HCT116 (cell line): ENCODE measurements around the gene WSB2. TPM values are rescaled to one million over a fixed set of nuclear protein-coding genes. Genes with fewer than 3 reads are reported as not detected.

Source experiments
- ATAC-seq: fragments of 200-7000 bp; cut with Tn5 transposase; 2 replicates; pipeline ENCODE4 v1.9.1; 2020; ENCODE audit warnings: mild to moderate bottlenecking, moderate library complexity
- BruUV-seq: library from RNA; stranded (reverse); fragments of 400-500 nt; replicated peaks from 2 replicates; lab custom pipeline; 2021; lab: Mats Ljungman, UMichigan
- CTCF ChIA-PET: fragments of 300-600 bp; sonication (Branson Sonifier 250); formaldehyde crosslinking; loops from one replicate; lab custom pipeline; 2021; ENCODE audit warnings: antibody characterized with exemption; lab: Charles Lee
- POLR2A ChIA-PET: fragments of 300-600, 350-600 bp; sonication (Branson Sonifier 250); formaldehyde crosslinking; loops from one replicate; lab custom pipeline; 2021; ENCODE audit warnings: antibody characterized with exemption; lab: Charles Lee
- RAD21 ChIA-PET, 2 experiments: fragments of 300-600 bp; sonication (Branson Sonifier 250); formaldehyde crosslinking; loops; one replicate each; lab custom pipeline; 2023; ENCODE audit warnings: low total read pairs in 2 of 2; ENCODE audit not compliant: uncharacterized antibody in 2 of 2, unreplicated experiment in 2 of 2, low non-redundant PET in 1 of 2; lab: Charles Lee
- DNase-seq: peaks from one replicate; pipeline ENCODE4 v3.0.0-alpha.2; 2010; ENCODE audit warnings: low read depth, low spot score
- H2AFZ ChIP-seq: fragments of 200-600 bp; shearing (Covaris generic), sonication (generic); 2 replicates; pipeline ENCODE4 v1.6.1; 2017; ENCODE audit warnings: low read depth, mixed run types, mixed read lengths, antibody characterized with exemption, low read length; ENCODE audit not compliant: poor library complexity, severe bottlenecking
- H3K27ac ChIP-seq: 2 replicates; pipeline ENCODE4 v1.5.1; 2012; ENCODE audit warnings: low read depth, low read length
- H3K27me3 ChIP-seq: fragments of 200-600 bp; sonication (generic); 2 replicates; pipeline ENCODE4 v1.6.1; 2016; ENCODE audit warnings: mixed run types, low read length, mixed read lengths; ENCODE audit not compliant: insufficient read depth
- H3K36me3 ChIP-seq, 2 experiments: fragments of 200-500 bp in 1 of 2; fragments of 200-600 bp in 1 of 2; sonication (Bioruptor generic) in 1 of 2; sonication (generic) in 1 of 2; 2 replicates each; pipeline versions ENCODE4 v1.5.1 to v1.6.1; 2014 to 2016; ENCODE audit warnings: low read length in 2 of 2, inconsistent platforms in 1 of 2, mixed read lengths in 1 of 2, mixed run types in 1 of 2; ENCODE audit not compliant: insufficient read depth in 2 of 2, control insufficient read depth in 1 of 2
- H3K4me1 ChIP-seq, 2 experiments: fragments of 200-600 bp in 1 of 2; sonication (generic) in 1 of 2; 2 replicates each; pipeline versions ENCODE4 v1.5.1 to v1.6.1; 2012 to 2017; ENCODE audit warnings: low read length in 2 of 2, inconsistent platforms in 1 of 2, mild to moderate bottlenecking in 1 of 2, mixed read lengths in 1 of 2, mixed run types in 1 of 2, moderate library complexity in 1 of 2; ENCODE audit not compliant: insufficient read depth in 2 of 2, control insufficient read depth in 1 of 2
- H3K4me2 ChIP-seq: fragments of 200-600 bp; sonication (generic); 2 replicates; pipeline ENCODE4 v1.6.1; 2017; ENCODE audit warnings: mixed run types, low read length, mixed read lengths
- H3K4me3 ChIP-seq, 2 experiments: fragments of 200-600 bp in 1 of 2; sonication (generic) in 1 of 2; replicated peaks in 1 of 2; 2 replicates each; pipeline ENCODE4 v1.5.1; 2011 to 2016; ENCODE audit warnings: low read length in 2 of 2, control low read depth in 1 of 2, low read depth in 1 of 2, mild to moderate bottlenecking in 1 of 2, mixed read lengths in 1 of 2, mixed run types in 1 of 2
- H3K79me2 ChIP-seq: fragments of 200-600 bp; sonication (generic); 2 replicates; pipeline ENCODE4 v1.6.1; 2017; ENCODE audit warnings: mild to moderate bottlenecking, mixed run types, low read length, moderate library complexity, mixed read lengths; ENCODE audit not compliant: insufficient read depth
- H3K9ac ChIP-seq: fragments of 200-600 bp; sonication (generic); 2 replicates; pipeline ENCODE4 v1.6.1; 2016; ENCODE audit warnings: low read length, mixed read lengths
- H3K9me2 ChIP-seq: fragments of 200-600 bp; sonication (generic), shearing (Covaris generic); 2 replicates; pipeline ENCODE4 v1.6.1; 2017; ENCODE audit warnings: mixed run types, mild to moderate bottlenecking, moderate library complexity; ENCODE audit not compliant: insufficient read depth
- H3K9me3 ChIP-seq, 2 experiments: fragments of 200-500 bp in 1 of 2; fragments of 200-600 bp in 1 of 2; sonication (Bioruptor generic) in 1 of 2; sonication (generic) in 1 of 2; 2 replicates each; pipeline ENCODE4 v1.6.1; 2014 to 2017; ENCODE audit warnings: low read length in 2 of 2, mixed read lengths in 2 of 2, inconsistent platforms in 1 of 2, low read depth in 1 of 2, mild to moderate bottlenecking in 1 of 2, mixed run types in 1 of 2, moderate library complexity in 1 of 2; ENCODE audit not compliant: control insufficient read depth in 1 of 2, insufficient read depth in 1 of 2
- H4K20me1 ChIP-seq: fragments of 200-600 bp; sonication (generic), shearing (Covaris generic); 2 replicates; pipeline ENCODE4 v1.6.1; 2017; ENCODE audit warnings: mixed run types, mild to moderate bottlenecking, moderate library complexity; ENCODE audit not compliant: insufficient read depth
- CBX3 ChIP-seq: IDR thresholded peaks from 2 replicates; pipeline ENCODE4 v1.6.1; 2012; ENCODE audit warnings: low read depth
- EGR1 ChIP-seq: IDR thresholded peaks from 2 replicates; pipeline ENCODE4 v1.6.1; 2012; ENCODE audit warnings: low read depth
- ELF1 ChIP-seq: IDR thresholded peaks from 2 replicates; pipeline ENCODE4 v1.6.1; 2012; ENCODE audit warnings: low read depth, borderline replicate concordance
- EZH2 ChIP-seq: fragments of 200-600 bp; sonication (generic); IDR thresholded peaks from 2 replicates; pipeline ENCODE4 v1.6.1; 2017; ENCODE audit warnings: antibody characterized with exemption, mixed run types
- EZH2phosphoT487 ChIP-seq: fragments of 200-600 bp; IDR thresholded peaks from 2 replicates; pipeline ENCODE4 v1.6.1; 2018; ENCODE audit warnings: antibody characterized with exemption, borderline replicate concordance
- FOSL1 ChIP-seq: IDR thresholded peaks from 2 replicates; pipeline ENCODE4 v1.6.1; 2012; ENCODE audit warnings: low read depth
- MAX ChIP-seq: IDR thresholded peaks from 2 replicates; pipeline ENCODE4 v1.6.1; 2012
- POLR2A ChIP-seq: IDR thresholded peaks from 2 replicates; pipeline ENCODE4 v1.7.0; 2011; ENCODE audit warnings: borderline replicate concordance; ENCODE audit not compliant: insufficient read depth, insufficient read length; ENCODE audit errors: extremely low read depth
- REST ChIP-seq: IDR thresholded peaks from 2 replicates; pipeline ENCODE4 v1.6.1; 2012; ENCODE audit warnings: low read depth
- SRF ChIP-seq: IDR thresholded peaks from 2 replicates; pipeline ENCODE4 v1.6.1; 2012; ENCODE audit warnings: low read depth
- ZBTB33 ChIP-seq: IDR thresholded peaks from 2 replicates; pipeline ENCODE4 v1.6.1; 2011; ENCODE audit warnings: mild to moderate bottlenecking, low read length, moderate library complexity; ENCODE audit not compliant: insufficient replicate concordance; ENCODE audit errors: extremely low read depth
- intact Hi-C: fragments of 100-400 bp; cut with micrococcal nuclease; formaldehyde crosslinking; loops from 2 replicates; pipeline ENCODE4 v1.10.0; 2022
- total RNA-seq: library from RNA; stranded (reverse); gene quantifications from one replicate; pipeline ENCODE4 v1.2.1, GENCODE V29; 2021; ENCODE audit not compliant: unreplicated experiment

Gene WSB2
- total RNA-seq, 1 experiment from 2014 or later, result 97.0 TPM

- peaks cover 28 to 47% of the 10 kb centered on the region in 2 experiments; a peak in 3 of 4 replicates for H3K36me3 ChIP-seq
- peak overlapping the region; percentile 90 for H3K9ac ChIP-seq
- peak overlapping the region; percentile 86 for H3K4me2 ChIP-seq
- ChIA-PET CTCF (no interaction called here), RAD21 (no interaction called here), POLR2A (interaction anchor here (0.8 to 1.9 kb wide), 2 partner anchors 17 to 31 kb away, joined by 4 to 8 read pairs; no protein-coding TSS in a partner anchor)
- intact Hi-C loops, result loop anchor here (2.0 kb wide), 1 partner anchor 31 kb away; no protein-coding TSS in a partner anchor
- H2AFZ ChIP-seq, result no peak overlapping the region
- no peaks in the 10 kb centered on the region for H3K9me2 ChIP-seq
- H3K4me1 ChIP-seq, result peaks cover 11 to 24% of the 10 kb centered on the region in 2 experiments; a peak in 3 of 4 replicates
- no peaks in the 10 kb centered on the region for H4K20me1 ChIP-seq
- ATAC-seq (no peak), DNase-seq (no peak)
- no TSS peak for BruUV-seq
- H3K9me3 ChIP-seq, result no peaks in the 10 kb centered on the region
- H3K27ac ChIP-seq, result no peak overlapping the region
- H3K79me2 ChIP-seq, result peaks cover 50% of the 10 kb centered on the region
- no peaks in the 10 kb centered on the region for H3K27me3 ChIP-seq
- H3K4me3 ChIP-seq, result peak overlapping the region; percentile 68 to 86
- TF ChIP-seq SRF, result no peak
- TF ChIP-seq ELF1, result no peak
- TF ChIP-seq, all 23 proteins: peak for 0
Observed at GRCh38 chr12:118017926-118018325, 43.1 kb downstream of the WSB2 start.

- RAD21 ChIA-PET, result interaction anchor here in 1 of 2 experiments (1.0 kb wide), 1 partner anchor 48 kb away, joined by 4 read pairs; the partner anchor contains the start of gene KSR2
- peak within 1 kb of the TSS; percentile 65 for H2AFZ ChIP-seq
- H3K9ac ChIP-seq, result peak within 1 kb of the TSS; percentile 90
- H3K9me2 ChIP-seq, result no peaks in the 10 kb centered on the region
- peak within 1 kb of the TSS; percentile 86 for H3K4me2 ChIP-seq
- peak within 1 kb of the TSS; percentile 68 to 86 for H3K4me3 ChIP-seq
- H3K36me3 ChIP-seq, result peaks cover 23 to 36% of the 10 kb centered on the region in 2 experiments; a peak in 3 of 4 replicates
- peaks cover 43% of the 10 kb centered on the region for H3K79me2 ChIP-seq
- ATAC-seq, result peak; percentile 95
- no peaks in the 10 kb centered on the region for H3K9me3 ChIP-seq
- POLR2A ChIA-PET, result interaction anchor here (0.8 to 1.9 kb wide), 4 partner anchors 14 to 29 kb away, joined by 3 to 8 read pairs (median 4); no protein-coding TSS in a partner anchor
- intact Hi-C loops, result loop anchor here (2.0 kb wide), 1 partner anchor 30 kb away; no protein-coding TSS in a partner anchor
- H3K27ac ChIP-seq, result peak within 1 kb of the TSS; percentile 75
- peaks cover 11 to 24% of the 10 kb centered on the region in 2 experiments; a peak in 3 of 4 replicates for H3K4me1 ChIP-seq
- no peaks in the 10 kb centered on the region for H3K27me3 ChIP-seq
- no peaks in the 10 kb centered on the region for H4K20me1 ChIP-seq
- TSS peak; percentile 53 for BruUV-seq
- peak; percentile 92 for DNase-seq
- CTCF ChIA-PET, result interaction anchor here (1.4 kb wide), 1 partner anchor 17 kb away, joined by 4 read pairs; no protein-coding TSS in a partner anchor
- TF ChIP-seq MAX (peak; percentile 76), EZH2 (no peak), EGR1 (peak; percentile 71), REST (no peak), ZBTB33 (peak; percentile 98), FOSL1 (no peak), CBX3 (no peak), ELF1 (peak; percentile 60; the same call in 1 of the 2 replicates), POLR2A (no peak), EZH2phosphoT487 (no peak)
Observed at GRCh38 chr12:118016424-118017264, 44.3 kb downstream of the WSB2 start, which contains the start of gene RFC5. RFC5 (plus strand) TSS chr12:118016703; CDS start chr12:118016828, 125 bp downstream.
